Small intestine (tissue), 7 donors: Measurements from ENCODE around the gene SIPA1L3. TPM values are rescaled to one million over a fixed set of nuclear protein-coding genes. Genes with fewer than 3 reads are reported as not detected.

Source experiments
- DNase-seq, 2 donors: peaks; one replicate each; pipeline versions ENCODE4 v3.0.0 to v3.0.0-alpha.2; 2013
- FAIRE-seq: peaks from 2 replicates; lab custom pipeline; 2012; peaks lifted over from hg19 to GRCh38; lab: Jason Lieb, UNC
- H3K27ac ChIP-seq, 3 donors: one replicate each; pipeline ENCODE4 v1.5.1; 2013; ENCODE audit warnings: low read length in 2 of 3, mild to moderate bottlenecking in 2 of 3, control low read depth in 1 of 3, inconsistent platforms in 1 of 3, low read depth in 1 of 3, moderate library complexity in 1 of 3
- H3K27me3 ChIP-seq, 3 donors: one replicate each; pipeline ENCODE4 v1.6.1; 2013; ENCODE audit warnings: low read length in 3 of 3, inconsistent platforms in 1 of 3; ENCODE audit not compliant: control insufficient read depth in 3 of 3, insufficient read depth in 3 of 3
- H3K36me3 ChIP-seq, 3 donors: one replicate each; pipeline ENCODE4 v1.6.1; 2013; ENCODE audit warnings: low read length in 3 of 3, inconsistent platforms in 1 of 3, low read depth in 1 of 3, mild to moderate bottlenecking in 1 of 3, moderate library complexity in 1 of 3; ENCODE audit not compliant: control insufficient read depth in 3 of 3, insufficient read depth in 2 of 3
- H3K4me1 ChIP-seq, 3 donors: one replicate each; pipeline ENCODE4 v1.6.1; 2013; ENCODE audit warnings: low read length in 2 of 3, inconsistent platforms in 1 of 3, low read depth in 1 of 3, mild to moderate bottlenecking in 1 of 3, moderate library complexity in 1 of 3; ENCODE audit not compliant: control insufficient read depth in 3 of 3, insufficient read depth in 2 of 3
- H3K4me3 ChIP-seq, 3 donors: one replicate each; pipeline ENCODE4 v1.5.1; 2013; ENCODE audit warnings: low read length in 3 of 3, control low read depth in 1 of 3, inconsistent platforms in 1 of 3, low read depth in 1 of 3, mild to moderate bottlenecking in 1 of 3, moderate library complexity in 1 of 3
- H3K9me3 ChIP-seq, 2 donors: one replicate each; pipeline ENCODE4 v1.6.1; 2013; ENCODE audit warnings: low read depth in 1 of 2, low read length in 1 of 2; ENCODE audit not compliant: control insufficient read depth in 2 of 2, insufficient read depth in 1 of 2
- WGBS, 3 donors: extraction: QIAGEN DNeasy Blood & Tissue Kit; methylation state at CpG; one replicate each; pipeline ENCODE4 v1.1.7; 2013; 5-methylcytosine and 5-hydroxymethylcytosine counted together
- polyA plus RNA-seq, 4 donors: library from polyadenylated mRNA; stranded (reverse) in 3 of 4; unstranded in 1 of 4; fragments of 200-250 nt in 3 of 4; fragments of 120-200 nt in 1 of 4; gene quantifications; one replicate each; pipeline versions ENCODE4 v1.2.1 to v1.2.3, GENCODE V29; 2013
- donor health status: healthy with polysubstance abuse.
- donor health status: control.
- donor health status: control.
- donor health status: Bipolar disorder and iron deficiency.
- donor health status: healthy.

Gene SIPA1L3
- polyA plus RNA-seq, 4 donors, result 19.2 to 57.9 (median 34.1) TPM

- 2 to 7% (median 2%) methylated on average over 17 to 27 of the region's 27 CpGs for WGBS, 3 donors
- peaks cover 5 to 22% (median 12%) of the 10 kb centered on the region in 3 donors for H3K36me3 ChIP-seq
- H3K4me1 ChIP-seq, result peaks cover 0 to 19% (median 0%) of the 10 kb centered on the region in 3 donors
- peak overlapping the region in 1 of 3 donors; percentile 81 for H3K27ac ChIP-seq
- H3K4me3 ChIP-seq, result peak overlapping the region in 1 of 3 donors; percentile 25
- peaks cover 0 to 46% (median 9%) of the 10 kb centered on the region in 3 donors for H3K27me3 ChIP-seq
- DNase-seq (peak; percentile 9 to 52), FAIRE-seq (no peak)
- no peaks in the 10 kb centered on the region for H3K9me3 ChIP-seq
Measured at GRCh38 chr19:38211151-38211591, 304.2 kb downstream of the SIPA1L3 start.

DNA sequence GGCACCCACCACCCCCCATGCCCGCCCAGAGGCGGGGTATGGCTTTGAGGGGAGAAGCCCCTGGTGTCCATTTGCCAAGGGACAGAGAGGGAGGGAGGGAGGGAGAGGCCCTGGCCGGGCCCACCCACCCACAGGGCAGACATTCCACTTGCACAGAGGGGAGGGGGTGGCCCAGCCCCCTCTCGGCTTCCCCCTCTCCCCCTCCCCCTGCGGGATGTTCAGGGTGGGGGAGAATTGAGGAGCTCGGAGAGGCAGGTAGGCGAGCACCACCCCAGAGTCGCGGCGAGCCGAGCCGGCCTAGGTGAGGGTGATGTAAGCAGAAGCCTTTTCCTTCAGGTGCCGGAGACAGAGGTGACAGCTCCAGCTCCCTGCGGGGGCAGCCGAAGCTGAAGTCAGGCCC lies 304.8 kb downstream of the SIPA1L3 start:
- Histone ChIP-seq H3K9me3 (no peaks in the 10 kb centered on the region), H3K4me3 (no peak overlapping the region), H3K36me3 (peaks cover 0 to 16% (median 7%) of the 10 kb centered on the region in 3 donors), H3K27me3 (peaks cover 0 to 46% (median 9%) of the 10 kb centered on the region in 3 donors), H3K27ac (no peak overlapping the region), H3K4me1 (peaks cover 0 to 19% (median 0%) of the 10 kb centered on the region in 3 donors)
- DNase-seq (no peak), FAIRE-seq (no peak)
- 20 to 33% (median 21%) methylated on average over 12 to 14 of the region's 15 CpGs for WGBS, 3 donors

- Histone ChIP-seq H3K4me1 (peaks cover 0 to 21% (median 0%) of the 10 kb centered on the region in 3 donors), H3K4me3 (no peak overlapping the region), H3K36me3 (peaks cover 0 to 4% (median 0%) of the 10 kb centered on the region in 3 donors), H3K9me3 (no peaks in the 10 kb centered on the region), H3K27ac (no peak overlapping the region), H3K27me3 (peaks cover 0 to 49% (median 9%) of the 10 kb centered on the region in 3 donors)
- WGBS, 3 donors, result 77 to 89% (median 81%) methylated on average over 23 of the region's 23 CpGs
- DNase-seq (no peak), FAIRE-seq (no peak)
Measured at GRCh38 chr19:38213469-38213868, 306.5 kb downstream of the SIPA1L3 start.

DNA sequence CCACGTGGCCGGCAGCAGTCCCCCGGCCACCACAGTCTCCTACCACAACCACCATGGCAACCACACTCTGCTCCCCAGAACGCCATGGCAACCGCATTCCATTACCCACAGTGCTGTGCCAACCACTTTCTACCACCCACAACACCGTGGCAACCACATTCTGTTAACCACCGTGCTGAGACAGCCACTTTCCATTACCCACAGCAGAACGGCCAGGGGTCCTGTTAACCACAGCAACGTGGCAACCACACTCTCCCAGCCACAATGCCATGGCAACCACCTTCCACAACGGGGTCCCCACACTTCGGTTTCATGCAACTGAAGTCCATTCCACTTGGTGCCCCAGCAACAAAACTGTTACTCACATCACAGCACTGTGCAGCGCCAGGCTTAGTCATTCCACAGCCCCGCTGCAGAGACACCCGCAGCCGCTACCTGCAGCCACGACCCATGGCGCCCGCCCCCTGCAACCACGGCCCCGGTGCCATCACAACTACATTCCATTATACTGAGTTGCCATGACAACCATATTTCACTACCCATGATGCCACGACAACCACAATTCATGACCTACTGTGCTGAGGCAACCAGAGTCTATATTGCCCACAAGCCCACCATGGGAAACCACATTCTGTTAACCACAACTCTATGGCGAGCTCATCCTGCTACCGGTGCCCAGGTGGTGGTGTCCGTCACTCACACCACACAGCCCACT lies 307.1 kb downstream of the SIPA1L3 start:
- Histone ChIP-seq H3K36me3 (peaks cover 0 to 2% (median 0%) of the 10 kb centered on the region in 3 donors), H3K9me3 (no peaks in the 10 kb centered on the region), H3K27ac (no peak overlapping the region), H3K4me1 (peaks cover 0 to 21% (median 0%) of the 10 kb centered on the region in 3 donors), H3K27me3 (peaks cover 0 to 47% (median 9%) of the 10 kb centered on the region in 3 donors), H3K4me3 (no peak overlapping the region)
- 46 to 57% (median 55%) methylated on average over 22 to 24 of the region's 24 CpGs for WGBS, 3 donors
- DNase-seq (no peak), FAIRE-seq (no peak)

GRCh38 chr19:38216785-38217641 lies 310.0 kb downstream of the SIPA1L3 start:
- Histone ChIP-seq H3K4me3 (no peak overlapping the region), H3K9me3 (no peaks in the 10 kb centered on the region), H3K4me1 (peaks cover 0 to 3% (median 0%) of the 10 kb centered on the region in 3 donors), H3K27ac (no peak overlapping the region), H3K36me3 (no peaks in the 10 kb centered on the region), H3K27me3 (peaks cover 0 to 25% (median 6%) of the 10 kb centered on the region in 3 donors)
- FAIRE-seq, result no peak
- WGBS, 3 donors, result 32 to 46% (median 37%) methylated on average over 21 to 26 of the region's 26 CpGs
- peak; percentile 20 to 58 for DNase-seq

GRCh38 chr19:38218204-38218603 lies 311.2 kb downstream of the SIPA1L3 start:
- H3K36me3 ChIP-seq, result no peaks in the 10 kb centered on the region
- no peak overlapping the region for H3K4me3 ChIP-seq
- FAIRE-seq, result no peak
- no peak for DNase-seq
- H3K27ac ChIP-seq, result no peak overlapping the region
- peaks cover 0 to 32% (median 9%) of the 10 kb centered on the region in 3 donors for H3K27me3 ChIP-seq
- 87 to 93% (median 92%) methylated on average over 3 of the region's 3 CpGs for WGBS, 3 donors
- H3K9me3 ChIP-seq, result no peaks in the 10 kb centered on the region
- peaks cover 0 to 3% (median 0%) of the 10 kb centered on the region in 3 donors for H3K4me1 ChIP-seq

DNA sequence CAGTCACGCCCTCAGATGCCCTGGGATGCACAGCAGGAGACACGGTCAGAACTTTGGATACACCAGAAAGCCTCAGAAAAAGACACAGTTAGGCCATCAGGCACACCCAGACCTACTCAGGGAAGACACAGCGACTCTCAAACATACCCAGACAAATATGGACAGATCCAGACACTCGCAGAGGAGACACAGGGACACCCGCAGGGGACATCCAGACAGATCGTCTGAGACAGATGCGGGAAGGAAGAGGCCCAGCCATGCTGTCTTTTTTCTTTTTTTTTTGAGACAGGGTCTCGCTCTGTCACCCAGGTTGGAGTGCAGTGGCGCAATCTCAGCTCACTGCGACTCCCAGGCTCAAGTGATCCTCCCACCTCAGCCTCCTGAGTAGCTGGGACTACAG lies 312.2 kb downstream of the SIPA1L3 start:
- no peak for FAIRE-seq
- no peaks in the 10 kb centered on the region for H3K36me3 ChIP-seq

GRCh38 chr19:38221421-38221820 lies 314.4 kb downstream of the SIPA1L3 start:
- Histone ChIP-seq H3K9me3 (no peaks in the 10 kb centered on the region), H3K4me3 (no peak overlapping the region), H3K27me3 (peaks cover 0 to 32% (median 15%) of the 10 kb centered on the region in 3 donors), H3K4me1 (peaks cover 0 to 6% (median 2%) of the 10 kb centered on the region in 3 donors), H3K36me3 (no peaks in the 10 kb centered on the region), H3K27ac (no peak overlapping the region)
- DNase-seq, result no peak
- WGBS, 3 donors, result 90 to 93% (median 93%) methylated on average over 6 of the region's 6 CpGs
- FAIRE-seq, result no peak

More for the DNA sequence above, 312.2 kb downstream of the SIPA1L3 start:
- H3K27me3 ChIP-seq, result peaks cover 0 to 30% (median 7%) of the 10 kb centered on the region in 3 donors
- H3K4me1 ChIP-seq, result peaks cover 0 to 3% (median 2%) of the 10 kb centered on the region in 3 donors
- no peak overlapping the region for H3K4me3 ChIP-seq
- no peak for DNase-seq
- H3K9me3 ChIP-seq, result no peaks in the 10 kb centered on the region
- H3K27ac ChIP-seq, result no peak overlapping the region
- WGBS, 3 donors, result 88 to 90% (median 90%) methylated on average over 10 of the region's 10 CpGs
